OCI-LY7 (cell line): Measurements from ENCODE around the gene TCERG1L. TPM values are rescaled to one million over a fixed set of nuclear protein-coding genes. Genes with fewer than 3 reads are reported as not detected.

Experiments used
- BruUV-seq: library from RNA; stranded (reverse); fragments of 400-500 nt; replicated peaks from 2 replicates; lab custom pipeline; 2021; lab: Mats Ljungman, UMichigan
- CTCF ChIA-PET: fragments of 300-600 bp; sonication (Branson Sonifier 250); formaldehyde crosslinking; loops from one replicate; lab custom pipeline; 2022; ENCODE audit warnings: antibody characterized with exemption; ENCODE audit not compliant: unreplicated experiment; lab: Charles Lee
- POLR2A ChIA-PET: fragments of 300-600 bp; sonication (Branson Sonifier 250); formaldehyde crosslinking; loops from one replicate; lab custom pipeline; 2022; ENCODE audit warnings: antibody characterized with exemption; lab: Charles Lee
- DNase-seq: peaks from one replicate; pipeline ENCODE4 v3.0.0-alpha.2; 2015; ENCODE audit warnings: low spot score
- H2AFZ ChIP-seq: fragments of 200-600 bp; sonication (generic), shearing (Covaris generic); 2 replicates; pipeline ENCODE4 v1.6.1; 2014; ENCODE audit warnings: mild to moderate bottlenecking, antibody characterized with exemption, low read length, moderate library complexity
- H3K27ac ChIP-seq: fragments of 200-600 bp; sonication (generic); 2 replicates; pipeline ENCODE4 v1.5.1; 2014; ENCODE audit warnings: mixed run types, low read depth, mild to moderate bottlenecking, moderate library complexity, low read length, inconsistent platforms; ENCODE audit not compliant: poor library complexity, severe bottlenecking
- H3K36me3 ChIP-seq: fragments of 200-600 bp; sonication (generic); 2 replicates; pipeline ENCODE4 v1.6.1; 2014; ENCODE audit warnings: mild to moderate bottlenecking, antibody characterized with exemption, low read length, moderate library complexity, mixed read lengths; ENCODE audit not compliant: insufficient read depth
- H3K4me1 ChIP-seq: fragments of 200-600 bp; sonication (generic); 2 replicates; pipeline ENCODE4 v1.5.1; 2014; ENCODE audit warnings: mild to moderate bottlenecking, low read length; ENCODE audit not compliant: insufficient read depth, poor library complexity, severe bottlenecking
- H3K4me2 ChIP-seq: fragments of 200-600 bp; sonication (generic); 2 replicates; pipeline ENCODE4 v1.6.1; 2014; ENCODE audit warnings: mild to moderate bottlenecking, low read length
- H3K4me3 ChIP-seq: fragments of 200-600 bp; sonication (generic); 2 replicates; pipeline ENCODE4 v1.5.1; 2014; ENCODE audit warnings: mild to moderate bottlenecking, low read depth, low read length; ENCODE audit not compliant: poor library complexity, severe bottlenecking
- H3K79me2 ChIP-seq: fragments of 200-600 bp; sonication (generic); 2 replicates; pipeline ENCODE4 v1.6.1; 2016; ENCODE audit warnings: low read depth, mild to moderate bottlenecking, low read length, moderate library complexity, mixed read lengths; ENCODE audit not compliant: insufficient read depth
- H3K9me2 ChIP-seq: fragments of 200-600 bp; sonication (generic); 2 replicates; pipeline ENCODE4 v1.6.1; 2016; ENCODE audit warnings: mild to moderate bottlenecking, low read length, mixed read lengths; ENCODE audit not compliant: insufficient read depth
- H3K9me3 ChIP-seq: fragments of 200-600 bp; sonication (generic); 2 replicates; pipeline ENCODE4 v1.6.1; 2014; ENCODE audit warnings: mild to moderate bottlenecking, mixed run types, low read length, mixed read lengths
- H4K20me1 ChIP-seq: fragments of 200-600 bp; sonication (generic); 2 replicates; pipeline ENCODE4 v1.6.1; 2014; ENCODE audit warnings: mild to moderate bottlenecking, antibody characterized with exemption, low read length, moderate library complexity, mixed read lengths; ENCODE audit not compliant: insufficient read depth
- EZH2phosphoT487 ChIP-seq: fragments of 200-600 bp; sonication (generic); IDR thresholded peaks from 2 replicates; pipeline ENCODE4 v1.6.1; 2018; ENCODE audit warnings: low read depth, borderline replicate concordance, mild to moderate bottlenecking, mixed run types, antibody characterized with exemption, low read length, moderate library complexity, mixed read lengths
- intact Hi-C: fragments of 100-400 bp; cut with micrococcal nuclease; formaldehyde crosslinking; loops from one replicate; pipeline ENCODE4 v1.10.0; 2022; ENCODE audit not compliant: unreplicated experiment
- total RNA-seq, 2 experiments: library from RNA; depleted of rRNA in 1 of 2; stranded (reverse); fragments of >200 nt in 1 of 2; shearing (Covaris generic) in 1 of 2; gene quantifications; 2 replicates each; pipeline ENCODE4 v1.2.3, GENCODE V29; 2014 to 2022
- TF ChIP-seq, protein P1 (sequence below): fragments of 200-600 bp; sonication (generic); conservative IDR thresholded peaks from 2 replicates; pipeline ENCODE4 v1.5.1; 2014; ENCODE audit warnings: mild to moderate bottlenecking, antibody characterized with exemption, low read length, moderate library complexity, mixed read lengths

Gene TCERG1L
- total RNA-seq, 2 experiments from 2014 or later: not detected

- Histone ChIP-seq H3K4me1 (no peaks in the 10 kb centered on the region), H2AFZ (no peak overlapping the region), H4K20me1 (no peaks in the 10 kb centered on the region), H3K36me3 (no peaks in the 10 kb centered on the region), H3K9me2 (no peaks in the 10 kb centered on the region), H3K4me2 (no peak overlapping the region), H3K9me3 (no peaks in the 10 kb centered on the region), H3K27ac (no peak overlapping the region), H3K79me2 (no peaks in the 10 kb centered on the region), H3K4me3 (no peak overlapping the region)
- CTCF ChIA-PET: no interaction called here
- BruUV-seq: no TSS peak
- TF ChIP-seq, protein P1, sequence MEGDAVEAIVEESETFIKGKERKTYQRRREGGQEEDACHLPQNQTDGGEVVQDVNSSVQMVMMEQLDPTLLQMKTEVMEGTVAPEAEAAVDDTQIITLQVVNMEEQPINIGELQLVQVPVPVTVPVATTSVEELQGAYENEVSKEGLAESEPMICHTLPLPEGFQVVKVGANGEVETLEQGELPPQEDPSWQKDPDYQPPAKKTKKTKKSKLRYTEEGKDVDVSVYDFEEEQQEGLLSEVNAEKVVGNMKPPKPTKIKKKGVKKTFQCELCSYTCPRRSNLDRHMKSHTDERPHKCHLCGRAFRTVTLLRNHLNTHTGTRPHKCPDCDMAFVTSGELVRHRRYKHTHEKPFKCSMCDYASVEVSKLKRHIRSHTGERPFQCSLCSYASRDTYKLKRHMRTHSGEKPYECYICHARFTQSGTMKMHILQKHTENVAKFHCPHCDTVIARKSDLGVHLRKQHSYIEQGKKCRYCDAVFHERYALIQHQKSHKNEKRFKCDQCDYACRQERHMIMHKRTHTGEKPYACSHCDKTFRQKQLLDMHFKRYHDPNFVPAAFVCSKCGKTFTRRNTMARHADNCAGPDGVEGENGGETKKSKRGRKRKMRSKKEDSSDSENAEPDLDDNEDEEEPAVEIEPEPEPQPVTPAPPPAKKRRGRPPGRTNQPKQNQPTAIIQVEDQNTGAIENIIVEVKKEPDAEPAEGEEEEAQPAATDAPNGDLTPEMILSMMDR: no peak
- no peak for TF ChIP-seq EZH2phosphoT487
- POLR2A ChIA-PET: interaction anchor here (0.7 kb wide), 1 partner anchor 17 kb away, joined by 6 read pairs; no protein-coding TSS in a partner anchor
- DNase-seq: no peak
- intact Hi-C loops: no loop called here
Observed at GRCh38 chr10:131141645-131142516, 169.6 kb downstream of the TCERG1L start.

DNA sequence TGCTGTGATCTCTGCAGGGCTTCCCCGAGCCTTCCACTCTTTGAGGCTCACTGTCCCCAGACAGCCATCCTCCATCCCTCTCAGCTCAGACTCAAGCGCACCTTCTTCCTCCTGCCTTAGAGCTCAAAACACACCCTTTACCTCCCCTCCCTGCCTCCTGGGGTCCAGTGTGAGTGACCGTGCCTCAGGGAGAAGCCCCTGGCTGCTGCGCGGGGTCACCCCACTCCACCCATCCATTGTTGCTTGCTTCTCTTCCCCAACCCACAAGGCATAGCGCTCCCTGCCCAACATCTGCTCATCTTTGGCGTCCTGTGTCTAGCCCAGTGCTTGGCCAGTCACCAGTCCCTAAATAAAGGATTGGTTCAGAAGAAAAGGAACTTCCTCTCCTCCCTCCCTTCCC lies 170.3 kb downstream of the TCERG1L start:
- Histone ChIP-seq H3K4me1 (no peaks in the 10 kb centered on the region), H3K4me3 (no peak overlapping the region), H3K4me2 (no peak overlapping the region), H3K9me3 (no peaks in the 10 kb centered on the region), H3K27ac (no peak overlapping the region), H3K79me2 (no peaks in the 10 kb centered on the region), H3K36me3 (no peaks in the 10 kb centered on the region), H4K20me1 (no peaks in the 10 kb centered on the region), H2AFZ (no peak overlapping the region), H3K9me2 (no peaks in the 10 kb centered on the region)
- BruUV-seq: no TSS peak
- ChIA-PET POLR2A (interaction anchor here (0.7 kb wide), 1 partner anchor 17 kb away, joined by 6 read pairs; no protein-coding TSS in a partner anchor), CTCF (no interaction called here)
- DNase-seq: no peak
- TF ChIP-seq EZH2phosphoT487: no peak
- intact Hi-C loops: no loop called here

DNA sequence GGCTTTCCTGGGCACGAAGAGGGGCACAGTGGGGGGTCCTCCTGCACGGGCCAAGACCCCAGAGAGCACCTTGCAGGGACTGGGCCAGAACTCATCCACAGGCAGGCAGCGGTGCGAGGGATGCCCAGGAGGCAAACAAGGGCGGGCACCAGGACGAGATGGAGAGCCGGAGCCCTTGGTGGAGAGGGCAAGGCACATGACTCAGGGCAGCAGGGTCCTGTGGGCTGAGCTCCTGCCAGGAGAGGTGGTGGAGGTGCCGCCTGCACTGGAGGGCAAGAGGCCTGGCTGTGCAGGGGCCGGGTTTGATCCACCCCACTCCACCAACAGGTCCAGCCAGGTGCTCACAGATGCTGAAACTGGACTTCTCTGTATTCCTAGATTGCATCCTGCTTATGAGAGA lies 170.9 kb downstream of the TCERG1L start:
- Histone ChIP-seq H3K79me2 (no peaks in the 10 kb centered on the region), H3K4me1 (no peaks in the 10 kb centered on the region), H3K9me3 (no peaks in the 10 kb centered on the region), H3K36me3 (no peaks in the 10 kb centered on the region), H3K4me2 (no peak overlapping the region), H3K9me2 (no peaks in the 10 kb centered on the region), H3K4me3 (no peak overlapping the region), H4K20me1 (no peaks in the 10 kb centered on the region), H3K27ac (no peak overlapping the region), H2AFZ (no peak overlapping the region)
- no peak for DNase-seq
- TF ChIP-seq, protein P1: no peak
- no peak for TF ChIP-seq EZH2phosphoT487
- intact Hi-C loops: no loop called here
- ChIA-PET CTCF (no interaction called here), POLR2A (no interaction called here)
- no TSS peak for BruUV-seq
